DMS153 (cell line): Measurements from ENCODE around the gene UTP25.
"Not testable (repeated sequence)": the region's sequence is repeated elsewhere in the genome, so short reads cannot be mapped to it uniquely, and the experiment has no call there.

Source experiments
- DNase-seq: peaks from one replicate; lab custom pipeline; 2025; lab: John Stamatoyannopoulos, UW

UTP25 gene

DNA sequence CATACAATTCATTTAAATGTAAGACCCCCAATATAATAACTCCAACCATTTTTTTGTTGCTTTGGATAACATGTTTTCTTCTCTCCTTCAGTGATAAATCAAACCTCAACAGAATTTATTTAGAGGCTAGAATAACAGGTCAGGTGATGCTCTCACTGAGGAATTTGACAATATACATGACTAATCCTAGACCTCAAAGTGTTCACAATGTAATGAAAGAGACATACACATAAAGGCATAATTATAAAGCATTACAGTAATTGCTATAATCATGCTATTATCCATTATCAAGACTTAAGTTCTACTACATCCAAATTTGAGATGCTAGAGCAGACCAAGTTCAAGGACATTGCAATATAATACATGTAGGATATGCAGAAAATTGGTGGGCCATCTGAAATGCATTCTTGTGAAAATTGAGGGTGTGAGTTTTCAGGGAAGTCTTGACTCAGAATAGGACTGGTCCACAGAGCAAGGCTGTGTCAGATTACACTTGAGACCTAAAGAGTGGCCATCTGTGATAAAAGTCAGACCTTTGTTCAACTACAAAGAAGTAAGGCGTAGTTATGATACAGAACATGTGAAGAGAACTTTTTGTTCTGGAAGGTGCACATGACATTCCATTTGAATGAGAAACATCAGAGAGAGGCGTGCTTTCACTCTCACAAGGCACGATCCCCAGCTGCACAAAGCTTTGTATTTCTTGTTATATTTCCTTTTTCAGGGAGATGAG is 45.5 kb downstream of the UTP25 start:
- no peak for DNase-seq

DNA sequence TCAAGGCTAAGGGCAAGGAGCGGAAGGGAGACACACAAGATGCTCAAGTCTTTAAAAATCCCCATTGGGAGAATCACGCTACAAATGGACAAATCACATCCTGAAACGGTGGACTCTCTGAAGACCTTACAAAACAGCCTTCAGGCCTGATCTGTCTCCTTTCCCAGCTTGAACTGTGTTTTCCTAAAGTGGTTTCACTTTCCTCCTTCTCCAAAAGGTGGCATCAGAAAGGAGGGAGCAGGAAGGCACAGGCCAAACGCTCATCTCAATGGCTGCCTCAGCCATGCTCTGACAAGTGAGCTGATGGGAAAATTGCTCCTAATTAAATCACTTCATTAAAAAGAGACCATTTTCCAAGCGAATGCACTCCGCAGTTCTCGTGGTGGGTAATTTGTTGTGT is 47.7 kb downstream of the UTP25 start:
- DNase-seq: peak; percentile 78

DNA sequence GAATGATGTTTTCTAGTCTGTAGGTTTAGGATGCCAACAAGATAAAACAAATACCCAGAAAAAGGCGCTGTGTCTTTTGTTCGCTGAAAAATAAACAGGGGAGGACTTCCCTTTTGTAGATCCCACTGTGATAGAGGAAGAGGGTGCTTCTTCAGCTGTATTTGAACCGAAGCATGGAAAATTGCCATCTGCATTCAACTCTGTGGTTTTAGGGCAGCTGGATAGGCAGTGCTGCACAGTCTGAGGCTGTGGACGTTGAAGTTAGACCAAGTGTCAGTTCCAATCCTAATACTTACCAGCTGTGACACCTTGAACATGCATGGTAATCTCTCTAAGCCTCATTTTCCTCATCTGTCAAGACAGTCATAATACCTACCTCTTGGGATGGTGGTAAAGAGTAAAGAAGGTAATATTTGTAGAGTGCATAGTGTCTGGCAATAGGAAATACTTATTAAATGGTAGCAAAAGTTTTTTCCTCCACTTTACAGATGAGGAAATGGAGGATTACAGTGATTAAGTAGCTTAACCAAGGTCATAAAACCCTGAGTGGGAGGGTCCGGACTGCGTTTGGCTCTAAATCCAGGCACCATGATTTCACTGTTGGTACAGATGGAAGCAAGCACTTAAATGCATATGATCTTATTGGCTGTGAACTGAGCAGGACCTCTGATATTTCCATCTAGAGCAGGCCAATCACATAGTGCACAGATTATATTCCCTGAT is 48.5 kb downstream of the UTP25 start:
- DNase-seq: peak; percentile 48

DNA sequence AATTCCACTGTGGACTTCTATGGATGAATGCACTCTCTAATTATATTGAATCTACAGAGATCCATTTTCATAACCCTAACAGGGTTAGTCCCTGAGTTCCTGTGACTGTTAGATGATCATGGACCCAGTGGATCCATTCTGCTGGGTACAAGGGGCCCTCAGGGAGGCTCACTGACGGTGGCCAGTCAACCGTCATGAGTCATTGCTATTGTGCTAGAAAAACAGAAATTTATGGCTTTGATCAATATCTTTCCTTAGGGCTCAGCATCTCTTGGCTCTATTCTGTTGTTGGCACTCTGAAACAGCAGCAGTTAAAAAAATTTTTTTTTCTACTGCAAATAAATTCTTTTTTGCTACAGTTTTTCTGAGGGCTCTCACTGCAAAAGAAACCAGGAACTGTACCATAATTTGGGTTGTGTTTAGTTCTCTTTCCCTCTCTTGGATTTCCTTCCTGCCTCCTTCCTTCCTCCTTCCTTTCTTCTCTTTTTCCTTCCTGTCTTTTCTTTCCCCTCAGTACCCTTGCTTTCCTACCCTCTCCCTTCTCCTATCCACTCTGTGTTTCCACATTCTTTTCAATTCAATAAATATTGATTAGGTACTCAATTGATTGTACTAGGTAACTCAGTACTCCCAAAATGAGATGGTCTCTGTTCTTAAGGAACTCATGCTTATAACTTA is 49.5 kb downstream of the UTP25 start:
- DNase-seq: no peak

DNA sequence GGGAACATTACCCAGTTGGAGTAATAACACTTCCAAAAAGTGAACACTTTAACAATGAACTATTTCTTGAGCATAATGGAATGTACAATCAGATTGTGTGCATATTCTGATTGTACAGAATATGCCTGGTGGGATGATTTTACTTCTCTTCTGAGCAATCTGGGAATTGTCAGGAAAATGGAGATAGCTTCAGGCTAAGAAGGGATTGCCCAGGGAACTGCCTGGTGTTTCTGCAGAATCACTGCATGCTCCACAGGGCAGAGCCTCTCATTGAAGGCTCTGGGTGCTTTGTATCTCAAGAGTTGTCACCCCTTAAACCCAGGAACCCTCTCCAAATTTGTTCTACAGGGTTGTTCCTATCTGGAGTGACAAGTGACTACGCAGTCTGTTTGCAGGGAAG is 51.2 kb downstream of the UTP25 start:
- DNase-seq: no peak

DNA sequence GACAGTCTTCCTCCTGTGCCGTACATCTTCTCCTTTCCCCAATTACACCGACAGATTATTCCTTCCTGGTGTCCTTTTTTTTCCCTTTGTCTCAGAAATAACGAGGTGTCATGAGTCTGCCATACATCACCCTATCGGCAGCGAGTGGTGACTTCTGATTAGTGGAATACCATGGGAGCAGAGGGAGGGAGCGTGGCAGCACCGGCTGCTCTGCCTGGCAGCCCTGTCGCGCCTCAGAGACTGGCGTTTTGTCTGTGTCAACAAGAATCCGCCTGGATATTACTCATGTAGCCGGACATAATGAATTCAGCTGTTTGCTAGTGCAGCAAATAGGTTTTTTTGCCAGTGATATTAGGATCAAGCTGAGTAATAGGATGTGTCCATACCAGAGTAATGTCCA is 51.8 kb downstream of the UTP25 start:
- DNase-seq: peak; percentile 68

DNA sequence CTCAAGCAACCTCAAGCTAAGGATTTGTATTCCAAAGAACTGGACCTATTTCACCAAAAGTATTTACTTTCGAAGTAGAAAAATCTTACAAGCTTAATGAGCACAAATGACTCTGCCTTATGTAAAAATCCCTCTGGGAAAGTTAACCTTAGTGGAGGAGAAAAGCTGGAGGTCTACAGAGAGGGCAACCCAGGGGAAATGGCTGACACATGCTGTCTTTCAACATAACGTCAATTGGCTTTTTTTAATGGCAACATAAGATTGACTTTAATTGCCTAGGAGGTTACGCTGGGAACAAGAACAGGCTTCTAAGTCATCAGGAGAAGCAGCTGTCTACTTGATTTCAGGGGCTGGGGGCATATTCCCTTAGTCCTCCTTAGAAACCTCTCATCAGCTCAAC is 52.3 kb downstream of the UTP25 start:
- no peak for DNase-seq

DNA sequence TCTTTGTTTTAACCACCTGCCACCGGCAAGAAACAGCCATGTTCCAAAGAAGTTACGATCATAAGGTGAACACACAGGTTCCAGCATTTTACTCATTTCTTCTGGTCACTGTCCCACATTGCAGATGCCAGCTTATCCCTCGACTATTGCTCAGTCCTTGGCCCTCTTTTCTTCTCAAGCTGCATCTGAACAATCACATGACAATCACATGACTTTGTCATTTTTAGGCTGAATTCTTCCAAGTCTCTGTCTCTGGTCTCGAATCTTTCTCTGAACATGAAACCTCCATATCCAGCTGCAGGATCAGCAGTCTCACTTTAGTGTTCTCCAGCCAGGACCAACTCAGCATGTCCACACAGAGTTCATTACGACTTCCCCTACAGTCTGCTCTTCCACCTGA is 53.8 kb downstream of the UTP25 start:
- DNase-seq: no peak

DNA sequence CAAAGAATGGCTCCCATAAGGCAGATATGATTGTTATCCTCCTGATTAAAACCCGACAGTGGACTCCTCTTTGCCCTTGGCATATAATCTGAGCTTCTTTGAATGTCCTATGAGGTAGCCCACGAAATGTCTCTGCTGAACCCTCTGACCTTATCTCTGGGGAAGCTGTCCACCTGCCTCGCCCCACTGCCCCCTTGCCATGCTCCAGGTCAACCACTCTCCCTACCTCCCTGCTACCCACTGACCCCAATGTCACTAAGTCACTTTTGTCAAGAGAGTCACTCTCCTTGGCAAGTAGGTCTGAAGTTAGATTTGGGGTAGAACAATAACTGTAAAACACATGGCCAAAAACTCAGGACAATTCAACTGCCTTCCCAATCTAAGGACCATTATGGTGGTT is 54.5 kb downstream of the UTP25 start:
- no peak for DNase-seq

DNA sequence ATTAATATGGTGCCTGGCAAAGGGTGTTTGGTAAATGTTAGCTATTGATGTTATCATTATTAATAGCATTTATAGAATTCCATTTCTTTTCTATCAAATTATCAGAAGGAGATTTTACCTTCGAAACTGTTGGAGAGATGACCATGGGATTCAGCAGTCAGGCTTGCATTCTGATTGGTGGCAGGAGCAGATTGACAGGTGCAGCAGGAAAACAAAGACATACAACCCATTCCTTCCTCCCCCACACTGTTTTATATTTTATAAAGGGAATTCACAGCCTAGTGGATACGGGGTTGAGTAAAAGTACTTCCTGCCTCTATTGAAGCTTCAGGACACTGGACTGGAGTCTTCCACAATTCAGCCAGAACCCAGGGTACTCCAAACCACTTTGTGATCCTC is 55.2 kb downstream of the UTP25 start:
- no peak for DNase-seq

DNA sequence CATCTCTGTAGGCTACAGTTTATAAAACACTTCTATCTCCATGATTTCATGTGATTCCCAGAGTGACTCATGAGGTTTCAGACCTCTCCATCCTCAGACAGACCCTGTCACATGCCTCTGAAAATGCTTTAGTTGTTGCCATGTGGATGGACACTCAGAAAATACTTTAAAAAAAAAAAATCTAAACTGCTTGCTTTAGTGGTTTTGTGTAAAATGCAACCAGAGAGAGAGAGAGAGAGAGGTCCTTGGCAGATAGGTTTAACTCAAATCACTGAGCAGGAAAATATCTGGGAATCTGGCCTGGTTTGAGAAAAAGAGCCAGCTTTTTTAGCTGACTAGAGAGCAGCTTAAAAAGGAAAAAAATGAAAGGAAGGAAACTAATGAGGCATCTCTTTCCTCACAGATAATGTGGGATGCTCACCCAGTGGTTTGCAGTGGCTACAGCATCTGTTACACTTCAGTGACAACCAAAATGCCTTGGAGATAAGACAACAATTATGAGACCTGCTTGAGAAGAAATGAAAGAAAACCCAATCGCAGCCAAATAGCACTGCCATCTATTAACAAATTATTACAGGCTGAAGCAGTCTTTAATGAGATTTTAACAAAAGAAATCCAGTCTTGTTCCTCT is 55.7 kb downstream of the UTP25 start:
- no peak for DNase-seq

DNA sequence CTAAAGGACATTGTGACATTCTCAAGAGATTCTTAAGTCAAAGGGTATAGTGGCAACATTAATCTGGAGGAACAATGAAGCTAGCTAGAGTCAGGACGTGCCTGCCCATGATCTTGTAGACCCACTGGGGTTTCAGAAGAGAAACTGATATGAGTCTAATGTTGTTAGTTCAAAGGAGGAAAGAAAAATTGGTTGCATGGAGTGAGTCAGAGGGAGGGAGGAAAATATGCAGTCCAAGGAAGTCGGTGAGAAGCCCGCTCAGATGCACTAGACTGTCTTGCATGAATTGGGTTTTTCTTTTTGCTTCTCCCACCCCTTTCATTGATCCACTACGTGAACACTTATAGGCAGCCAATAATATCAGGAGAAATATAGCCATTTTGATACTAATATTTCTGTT is 56.5 kb downstream of the UTP25 start:
- no peak for DNase-seq

DNA sequence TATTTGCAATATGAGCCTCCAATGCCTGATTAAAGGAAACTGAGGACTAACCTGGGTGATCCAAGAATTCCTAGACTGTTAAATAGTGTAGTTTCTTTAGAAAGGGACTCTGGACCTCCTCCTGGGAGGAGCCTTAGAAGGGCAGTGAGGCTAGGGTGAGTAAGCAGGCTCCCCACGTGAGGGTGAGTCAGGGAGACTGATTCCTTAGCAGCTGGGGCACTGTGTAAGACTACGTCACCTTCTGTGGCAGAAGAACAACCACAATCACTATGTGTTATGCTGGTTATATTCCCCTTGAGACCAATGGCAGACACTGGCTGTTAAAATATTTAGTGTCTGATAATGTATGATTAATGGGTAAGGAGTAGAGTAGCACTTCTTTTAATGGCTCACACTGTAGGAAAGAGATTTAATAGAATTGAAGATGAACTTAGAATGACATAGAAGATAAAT is 56.9 kb downstream of the UTP25 start:
- DNase-seq: no peak

DNA sequence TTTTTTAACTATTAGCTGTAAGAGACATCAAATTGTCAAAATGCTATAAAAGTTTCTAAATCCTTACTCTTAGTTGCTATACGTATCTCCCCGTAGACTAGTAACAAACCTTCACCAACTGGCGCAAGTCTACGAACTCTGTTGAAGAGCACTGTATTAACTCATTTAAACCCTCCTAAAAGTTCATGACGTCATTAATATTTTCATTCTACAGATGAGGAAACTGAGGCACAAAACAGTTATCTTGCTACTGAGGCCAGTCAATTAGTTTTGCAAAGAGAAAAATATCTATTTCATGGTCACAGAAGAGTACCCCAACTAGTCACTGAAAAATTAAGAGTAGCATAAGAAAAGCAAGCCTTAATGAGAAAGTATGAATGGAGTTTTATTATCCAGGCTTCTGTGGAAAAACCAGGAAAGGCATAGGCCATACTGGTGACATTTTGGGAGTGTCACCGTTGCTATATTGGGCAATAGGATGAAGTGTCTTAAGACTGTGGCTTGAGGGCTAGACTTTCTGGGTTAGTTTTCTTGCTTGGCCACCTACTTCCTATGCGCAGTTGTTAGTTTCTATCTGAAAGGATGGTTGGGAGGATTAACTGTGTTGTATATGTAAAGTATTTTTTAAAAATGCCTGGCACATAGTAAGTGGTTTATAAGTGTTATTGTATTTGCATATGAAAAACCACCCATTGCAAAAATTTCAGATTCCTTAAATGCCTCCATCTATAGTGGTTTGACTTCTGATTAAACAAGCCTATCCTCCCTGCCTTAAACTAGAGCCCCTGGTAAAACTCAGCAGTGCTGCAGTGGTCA is 57.8 kb downstream of the UTP25 start:
- DNase-seq: no peak

DNA sequence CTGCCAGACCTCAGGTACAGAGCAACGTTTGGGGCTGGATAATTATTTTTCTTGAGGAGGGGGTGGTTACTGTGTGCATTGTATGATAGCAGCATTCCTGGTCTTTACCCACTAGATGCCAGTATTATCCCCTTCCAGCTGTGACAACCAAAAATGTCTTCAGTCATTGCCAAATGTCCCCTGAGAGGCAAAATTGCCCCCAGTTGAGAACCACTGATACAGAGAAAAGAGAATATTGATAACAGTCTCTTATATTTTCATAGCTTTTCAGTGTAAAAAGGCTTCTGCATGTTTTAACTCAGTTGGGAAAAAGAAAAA is 58.4 kb downstream of the UTP25 start:
- no peak for DNase-seq

DNA sequence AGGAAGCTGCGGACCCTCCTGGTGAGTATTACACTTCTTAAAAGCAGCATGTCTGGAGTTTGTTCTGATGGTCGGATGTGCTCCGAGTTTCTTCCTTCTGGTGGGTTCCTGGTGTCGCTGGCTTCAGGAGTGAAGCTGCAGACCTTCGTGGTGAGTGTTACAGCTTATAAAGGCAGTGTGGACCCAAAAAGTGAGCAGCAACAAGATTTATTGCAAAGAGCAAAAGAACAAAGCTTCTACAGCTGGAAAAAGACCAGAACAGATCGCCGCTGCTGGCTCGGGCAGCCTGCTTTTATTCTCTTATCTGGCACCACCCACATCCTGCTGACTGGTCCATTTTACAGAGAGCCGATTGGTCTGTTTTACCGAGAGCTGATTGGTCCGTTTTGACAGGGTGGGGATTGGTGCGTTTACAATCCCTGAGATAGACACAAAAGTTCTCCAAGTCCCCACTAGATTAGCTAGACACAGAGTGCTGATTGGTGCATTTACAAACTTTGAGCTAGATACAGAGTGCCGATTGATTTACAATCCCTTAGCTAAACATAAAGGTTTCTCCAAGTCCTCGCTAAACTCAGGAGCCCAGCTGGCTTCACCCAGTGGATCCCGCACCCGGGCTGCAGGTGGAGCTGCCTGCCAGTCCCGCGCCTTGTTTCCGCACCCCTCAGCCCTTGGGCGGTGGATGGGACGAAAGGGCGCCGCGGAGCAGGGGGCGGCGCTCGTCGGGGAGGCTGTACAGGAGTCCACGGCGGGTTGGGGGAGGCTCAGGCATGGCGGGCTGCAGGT is 60.7 kb downstream of the UTP25 start:
- DNase-seq: not testable (repeated sequence)

DNA sequence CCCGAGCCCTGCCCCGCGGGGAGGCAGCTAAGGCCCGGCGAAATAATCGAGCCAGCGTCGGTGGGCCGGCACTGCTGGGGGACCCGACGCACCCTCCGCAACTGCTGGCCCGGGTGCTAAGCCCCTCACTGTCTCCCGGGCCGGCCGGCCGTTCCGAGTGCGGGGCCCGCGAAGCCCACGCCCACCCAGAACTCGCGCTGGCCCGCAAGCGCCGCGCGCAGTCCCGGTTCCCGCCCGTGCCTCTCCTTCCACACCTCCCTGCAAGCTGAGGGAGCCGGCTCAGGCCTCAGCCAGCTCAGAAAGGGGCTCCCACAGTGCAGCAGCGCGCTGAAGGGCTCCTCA is 61.3 kb downstream of the UTP25 start:
- no peak for DNase-seq

DNA sequence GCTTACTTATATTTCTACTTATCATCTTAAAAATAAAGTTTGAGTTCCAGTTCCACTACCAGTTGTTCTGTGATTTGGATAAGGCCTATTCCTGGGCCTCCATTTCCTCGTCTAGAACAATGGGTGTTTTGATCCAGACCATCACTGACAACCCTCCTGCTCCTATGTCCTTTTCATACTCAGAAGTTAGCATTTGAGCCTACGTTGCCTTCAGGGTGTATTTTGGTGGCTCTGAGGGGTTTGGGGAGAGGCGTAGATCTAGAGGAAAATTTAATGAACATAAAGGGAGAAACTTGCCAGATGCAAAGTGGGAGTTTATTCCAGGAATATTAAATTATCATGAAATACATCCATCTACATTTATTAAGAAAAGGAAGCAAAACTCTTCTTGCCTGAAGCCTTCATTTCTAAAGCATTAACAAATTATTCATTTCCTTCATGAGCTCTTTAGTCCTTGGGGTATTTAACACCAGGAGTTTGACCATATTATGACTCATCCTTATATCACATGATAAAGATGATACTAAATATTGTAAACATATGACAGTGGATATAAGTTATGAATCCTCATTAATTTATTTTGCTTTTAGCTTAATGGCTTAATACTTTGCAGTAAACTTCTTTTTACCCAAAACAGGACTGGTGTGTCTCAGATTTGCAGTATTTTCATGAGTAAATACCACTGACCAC is 63.0 kb downstream of the UTP25 start:
- DNase-seq: no peak

DNA sequence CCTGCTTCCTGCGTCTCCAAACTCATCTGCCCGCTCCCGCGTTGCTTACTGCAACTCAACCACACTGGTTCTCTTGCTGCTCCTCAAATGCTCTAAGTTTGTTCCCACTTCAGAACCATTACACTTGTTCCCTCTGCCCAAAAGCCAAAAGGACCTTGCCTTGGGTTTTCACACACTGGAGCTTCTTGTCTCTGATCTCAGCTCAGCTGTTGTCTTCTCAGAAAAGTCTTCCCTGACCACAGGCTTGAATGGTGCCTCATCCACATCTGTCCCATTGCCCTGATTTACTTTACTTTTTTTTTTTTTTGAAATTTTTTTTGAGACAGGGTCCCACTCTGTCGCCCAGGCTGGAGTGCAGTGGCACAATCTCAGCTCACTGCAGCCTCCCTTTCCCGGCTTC is 66.0 kb downstream of the UTP25 start:
- no peak for DNase-seq

DNA sequence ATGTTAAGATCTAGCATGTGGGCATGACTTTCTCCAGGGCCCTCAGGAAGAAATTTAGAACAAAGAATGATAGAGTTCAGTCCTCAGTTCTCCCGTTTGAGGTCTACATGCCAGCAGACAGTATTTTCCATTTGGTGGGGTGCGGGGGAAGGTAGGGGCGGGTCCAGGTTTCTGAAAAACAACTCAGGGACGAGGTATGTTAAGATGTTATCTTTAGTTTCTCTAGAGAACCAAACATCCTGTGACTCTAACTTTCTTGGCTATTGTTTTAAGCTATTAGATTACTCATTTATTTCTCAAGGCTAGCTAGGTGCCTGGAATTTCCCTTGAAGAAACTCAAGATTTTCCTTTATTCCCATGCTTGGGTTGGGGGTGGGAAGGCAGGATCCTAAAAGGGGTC is 67.9 kb downstream of the UTP25 start:
- no peak for DNase-seq

DNA sequence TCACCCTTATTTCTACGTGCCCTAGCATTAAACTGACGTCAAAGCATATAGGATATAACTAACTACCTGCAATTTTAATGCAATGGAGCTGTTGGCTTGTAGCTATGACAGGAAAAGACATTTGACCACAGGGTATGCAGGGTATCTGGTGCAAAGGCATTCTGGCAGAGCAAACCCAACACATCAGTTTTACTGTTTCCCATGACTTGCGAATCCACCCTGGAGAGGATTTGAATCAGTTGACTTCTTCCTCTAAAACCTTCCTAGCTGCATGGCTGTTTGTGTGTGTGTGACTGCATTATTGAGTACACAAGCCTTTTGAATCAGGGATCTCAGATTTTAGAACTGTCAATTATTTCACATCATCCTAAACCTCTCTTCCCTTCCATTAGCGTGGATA is 68.6 kb downstream of the UTP25 start:
- DNase-seq: no peak
